Muscle of leg (tissue), 11 donors: ENCODE measurements around the gene PMFBP1. TPM values are rescaled to one million over a fixed set of nuclear protein-coding genes. Genes with fewer than 3 reads are reported as not detected.

Experiments used
- DNase-seq: peaks from one replicate; pipeline ENCODE4 v3.0.0; 2013
- H3K27ac ChIP-seq: one replicate; pipeline ENCODE4 v1.5.1; 2013; ENCODE audit warnings: mild to moderate bottlenecking, low read length, control low read depth
- H3K27me3 ChIP-seq: one replicate; pipeline ENCODE4 v1.6.1; 2013; ENCODE audit warnings: low read length; ENCODE audit not compliant: control insufficient read depth, insufficient read depth
- H3K36me3 ChIP-seq: one replicate; pipeline ENCODE4 v1.6.1; 2013; ENCODE audit warnings: low read length; ENCODE audit not compliant: control insufficient read depth, insufficient read depth
- H3K4me1 ChIP-seq: one replicate; pipeline ENCODE4 v1.6.1; 2013; ENCODE audit warnings: low read length; ENCODE audit not compliant: control insufficient read depth, insufficient read depth
- H3K4me3 ChIP-seq: one replicate; pipeline ENCODE4 v1.5.1; 2013; ENCODE audit warnings: low read length, control low read depth
- H3K9me3 ChIP-seq: replicated peaks from 2 replicates; pipeline ENCODE4 v1.6.1; 2013; ENCODE audit warnings: low read depth, low read length; ENCODE audit not compliant: control insufficient read depth
- WGBS: methylation state at CpG from one replicate; pipeline ENCODE4 v1.1.5; 2013; ENCODE audit warnings: missing lambda C conversion rate; ENCODE audit not compliant: insufficient coverage; 5-methylcytosine and 5-hydroxymethylcytosine counted together
- polyA plus RNA-seq, 8 donors: library from polyadenylated mRNA; unstranded; fragments of 120-200 nt; gene quantifications; one replicate each; pipeline versions ENCODE4 v1.2.1 to v1.2.3, GENCODE V29; 2013; ENCODE audit warnings: inconsistent platforms in 1 of 8, low replicate concordance in 1 of 8; ENCODE audit not compliant: insufficient read length in 8 of 8, insufficient read depth in 1 of 8
- total RNA-seq: library from RNA; stranded (reverse); fragments of 120-200 nt; gene quantifications from one replicate; pipeline ENCODE4 v1.2.4, GENCODE V29; 2013

PMFBP1 gene
- total and polyA plus RNA-seq, 9 donors: 0.40 to 3.7 (median 1.6) TPM

DNA sequence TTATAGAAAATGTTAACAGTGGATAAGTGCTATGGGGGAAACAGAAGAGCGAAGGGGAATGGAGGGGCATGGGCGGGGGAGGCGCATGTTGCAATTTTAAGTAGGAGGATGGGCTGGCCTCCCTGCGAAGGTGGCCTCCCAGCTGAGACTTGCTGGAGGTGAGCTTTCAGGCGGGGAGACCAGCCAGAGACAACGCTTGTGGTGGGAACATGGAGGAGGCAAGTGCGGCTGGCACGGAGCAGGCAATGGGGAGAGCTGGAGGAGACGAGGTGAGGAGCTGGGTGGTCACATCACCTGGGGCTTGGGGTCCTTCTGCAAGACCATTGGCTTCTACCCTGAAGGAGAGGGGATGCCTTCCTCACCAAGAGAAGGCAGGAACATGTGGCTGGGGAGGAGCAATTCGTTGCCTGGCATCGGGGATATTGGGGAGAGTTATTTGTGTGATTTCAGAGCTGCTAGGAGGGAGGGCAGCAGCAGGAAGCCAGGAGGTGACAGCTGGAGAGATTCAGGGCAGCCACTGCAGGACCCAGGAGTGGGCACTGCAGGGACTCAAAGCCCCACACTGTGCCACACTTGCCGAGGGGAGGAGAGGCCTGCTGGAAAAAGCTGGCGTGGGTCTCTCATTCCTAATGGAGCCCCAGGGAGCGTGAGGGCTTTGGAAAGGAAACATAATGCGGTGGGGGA, 34.4 kb downstream of the PMFBP1 start:
- Histone ChIP-seq H3K36me3 (no peaks in the 10 kb centered on the region), H3K4me1 (no peaks in the 10 kb centered on the region), H3K27me3 (no peaks in the 10 kb centered on the region), H3K27ac (no peak overlapping the region), H3K9me3 (no peaks in the 10 kb centered on the region), H3K4me3 (no peak overlapping the region)
- no peak for DNase-seq
- WGBS: 68% methylated on average over 15 of the region's 15 CpGs

DNA sequence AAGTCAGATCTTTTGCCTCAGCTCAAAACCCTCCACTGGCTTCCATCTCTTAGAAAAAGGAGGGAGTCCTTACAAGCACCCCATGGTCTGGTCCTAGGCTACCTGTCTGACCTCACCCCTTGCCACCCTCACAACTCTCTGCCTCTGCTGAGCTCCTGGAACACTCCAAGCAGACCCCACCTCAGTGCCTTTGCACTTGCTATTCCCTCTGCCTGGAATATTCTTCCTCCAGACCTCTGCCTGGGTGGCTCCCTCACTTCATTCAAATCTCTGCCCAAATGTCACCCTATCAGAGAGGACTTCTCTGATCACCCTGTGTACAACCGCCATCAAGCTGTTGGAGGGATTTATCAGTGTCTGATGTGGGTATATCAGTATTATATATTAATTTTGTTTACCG, 37.4 kb downstream of the PMFBP1 start:
- no peak for DNase-seq
- H3K36me3 ChIP-seq: no peaks in the 10 kb centered on the region
- H3K4me3 ChIP-seq: no peak overlapping the region
- no CpG with 5 or more reads among the region's 2 CpGs for WGBS
- H3K27me3 ChIP-seq: no peaks in the 10 kb centered on the region
- H3K27ac ChIP-seq: no peak overlapping the region
- H3K4me1 ChIP-seq: no peaks in the 10 kb centered on the region
- no peaks in the 10 kb centered on the region for H3K9me3 ChIP-seq

- H3K27ac ChIP-seq: no peak overlapping the region
- no peaks in the 10 kb centered on the region for H3K27me3 ChIP-seq
- WGBS: 75% methylated on average over 2 of the region's 3 CpGs
- no peaks in the 10 kb centered on the region for H3K4me1 ChIP-seq
- no peak overlapping the region for H3K4me3 ChIP-seq
- H3K36me3 ChIP-seq: no peaks in the 10 kb centered on the region
- no peaks in the 10 kb centered on the region for H3K9me3 ChIP-seq
- DNase-seq: no peak
Observed at GRCh38 chr16:72132726-72133125, 39.2 kb downstream of the PMFBP1 start.

DNA sequence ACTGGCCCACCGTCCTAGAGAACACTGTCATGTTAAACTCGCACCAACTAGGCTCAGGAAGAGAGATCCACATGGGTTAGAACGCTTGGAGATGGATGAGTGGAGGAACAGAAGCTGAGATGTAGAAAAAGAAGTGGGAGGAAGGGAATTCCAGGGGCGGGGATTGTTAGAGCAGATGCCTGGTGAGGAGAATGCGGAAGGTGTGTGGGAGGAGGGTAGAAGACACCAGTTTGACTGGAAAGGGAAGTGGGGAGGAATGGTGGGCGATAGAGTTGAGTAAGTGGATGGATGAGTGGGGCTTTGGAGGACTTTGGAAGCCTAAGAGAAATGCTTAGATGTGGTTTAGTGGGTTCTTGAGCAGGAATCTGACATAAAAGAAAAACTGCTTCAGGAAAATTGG, 40.9 kb downstream of the PMFBP1 start:
- DNase-seq: no peak
- H3K27ac ChIP-seq: no peak overlapping the region
- H3K9me3 ChIP-seq: no peaks in the 10 kb centered on the region
- no peaks in the 10 kb centered on the region for H3K27me3 ChIP-seq
- 76% methylated on average over 6 of the region's 6 CpGs for WGBS
- no peaks in the 10 kb centered on the region for H3K4me1 ChIP-seq
- no peaks in the 10 kb centered on the region for H3K36me3 ChIP-seq
- no peak overlapping the region for H3K4me3 ChIP-seq

- Histone ChIP-seq H3K4me1 (no peaks in the 10 kb centered on the region), H3K27ac (no peak overlapping the region), H3K36me3 (no peaks in the 10 kb centered on the region), H3K27me3 (no peaks in the 10 kb centered on the region), H3K4me3 (no peak overlapping the region), H3K9me3 (no peaks in the 10 kb centered on the region)
- 76% methylated on average over 7 of the region's 7 CpGs for WGBS
- DNase-seq: no peak
Observed at GRCh38 chr16:72129976-72130656, 41.8 kb downstream of the PMFBP1 start.

- H3K36me3 ChIP-seq: no peaks in the 10 kb centered on the region
- H3K27me3 ChIP-seq: no peaks in the 10 kb centered on the region
- H3K4me1 ChIP-seq: no peaks in the 10 kb centered on the region
- H3K27ac ChIP-seq: no peak overlapping the region
- H3K4me3 ChIP-seq: no peak overlapping the region
- 71% methylated on average over 8 of the region's 9 CpGs for WGBS
- no peaks in the 10 kb centered on the region for H3K9me3 ChIP-seq
- no peak for DNase-seq
Observed at GRCh38 chr16:72128701-72129100, 43.3 kb downstream of the PMFBP1 start.

GRCh38 chr16:72126429-72126765, 45.6 kb downstream of the PMFBP1 start:
- WGBS: 68% methylated on average over 2 of the region's 2 CpGs
- Histone ChIP-seq H3K4me3 (no peak overlapping the region), H3K4me1 (no peaks in the 10 kb centered on the region), H3K9me3 (no peaks in the 10 kb centered on the region), H3K27ac (no peak overlapping the region), H3K36me3 (no peaks in the 10 kb centered on the region), H3K27me3 (no peaks in the 10 kb centered on the region)
- DNase-seq: no peak

DNA sequence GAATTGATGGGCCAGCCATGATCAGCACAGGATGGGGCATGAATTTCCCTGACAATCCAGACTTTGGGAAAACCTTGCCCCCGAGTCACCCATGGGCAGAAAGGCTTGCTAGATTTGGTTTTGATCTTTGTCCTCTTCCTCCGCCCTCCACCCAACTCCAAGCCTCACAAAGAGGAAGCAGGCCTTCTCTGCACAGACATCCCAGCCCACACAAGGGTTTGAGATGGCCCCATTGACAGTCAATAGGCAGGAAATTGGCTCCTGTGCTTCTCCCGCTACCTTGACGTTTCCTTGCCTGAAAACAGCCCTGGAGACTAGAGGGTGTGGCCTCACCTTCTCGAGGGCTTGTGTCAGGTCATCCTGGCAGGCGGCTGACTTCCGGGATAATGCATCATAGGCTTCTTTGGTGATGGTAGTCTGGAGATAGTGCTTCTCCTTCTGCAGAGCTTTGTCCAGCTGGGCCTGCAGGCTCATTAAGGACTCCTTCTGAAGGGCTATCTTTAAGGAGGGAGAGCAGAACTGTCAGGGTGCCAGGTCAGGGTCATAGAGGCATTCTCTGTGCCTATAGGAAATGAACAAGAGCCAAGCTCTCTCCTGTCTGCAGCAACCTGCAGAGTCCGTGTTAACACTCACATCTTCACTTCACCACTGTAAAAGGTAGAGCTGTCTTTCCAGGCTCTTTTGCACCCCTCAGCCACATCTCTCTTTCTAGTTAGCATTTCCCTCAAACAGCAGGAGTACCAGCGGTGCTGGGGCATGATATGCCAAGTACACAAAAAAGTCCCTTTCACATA, 46.1 kb downstream of the PMFBP1 start:
- Histone ChIP-seq H3K27ac (no peak overlapping the region), H3K36me3 (no peaks in the 10 kb centered on the region), H3K9me3 (no peaks in the 10 kb centered on the region), H3K4me1 (no peaks in the 10 kb centered on the region), H3K27me3 (no peaks in the 10 kb centered on the region), H3K4me3 (no peak overlapping the region)
- DNase-seq: no peak
- 85% methylated on average over 7 of the region's 9 CpGs for WGBS

DNA sequence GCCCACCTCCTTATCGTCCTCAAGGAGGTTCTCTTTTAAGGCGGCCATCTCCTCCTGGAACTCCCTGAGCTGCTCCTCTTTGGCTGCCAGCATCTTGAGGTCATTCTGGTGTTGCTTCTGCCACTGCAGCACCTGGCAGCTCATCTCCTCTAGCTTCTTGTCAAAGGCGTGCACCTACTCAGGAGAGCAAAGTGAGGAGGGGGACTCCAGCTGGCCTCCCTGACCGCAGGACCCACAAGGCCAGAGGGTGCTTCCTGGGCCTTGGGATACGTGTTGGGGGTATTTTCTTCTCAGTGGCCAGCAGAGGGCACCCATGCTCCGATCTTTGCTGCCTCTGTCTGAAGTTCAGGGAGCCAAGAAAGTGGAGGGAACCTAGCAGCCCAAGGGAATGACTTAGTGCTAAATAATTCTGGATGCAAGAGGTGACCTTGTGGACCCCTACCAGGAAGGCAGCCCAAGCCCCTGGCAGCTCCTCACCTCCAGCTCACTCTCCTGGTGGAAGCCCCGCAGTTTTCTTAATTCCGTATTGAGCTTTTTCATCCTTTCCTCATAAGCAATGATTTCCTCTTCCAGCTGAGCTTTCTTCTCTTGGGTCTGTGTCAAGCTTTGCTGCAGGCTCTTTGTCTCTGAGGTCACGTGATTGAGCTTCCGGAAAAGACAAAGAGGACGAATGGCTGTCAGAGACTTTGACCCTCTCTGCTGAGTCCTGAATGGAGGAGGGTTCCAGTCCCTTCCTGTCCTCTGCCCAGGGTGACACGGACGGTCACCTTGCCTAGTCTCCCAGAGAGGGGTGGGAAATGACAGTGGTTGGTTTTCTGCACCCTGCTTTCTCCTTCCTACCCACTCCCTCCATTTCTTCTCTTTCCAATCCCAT, 47.0 kb downstream of the PMFBP1 start:
- H3K9me3 ChIP-seq: no peaks in the 10 kb centered on the region
- no peaks in the 10 kb centered on the region for H3K27me3 ChIP-seq
- no peak overlapping the region for H3K27ac ChIP-seq
- H3K4me3 ChIP-seq: no peak overlapping the region
- no peaks in the 10 kb centered on the region for H3K4me1 ChIP-seq
- 32% methylated on average over 5 of the region's 13 CpGs for WGBS
- DNase-seq: peak; percentile 80
- H3K36me3 ChIP-seq: no peaks in the 10 kb centered on the region

DNA sequence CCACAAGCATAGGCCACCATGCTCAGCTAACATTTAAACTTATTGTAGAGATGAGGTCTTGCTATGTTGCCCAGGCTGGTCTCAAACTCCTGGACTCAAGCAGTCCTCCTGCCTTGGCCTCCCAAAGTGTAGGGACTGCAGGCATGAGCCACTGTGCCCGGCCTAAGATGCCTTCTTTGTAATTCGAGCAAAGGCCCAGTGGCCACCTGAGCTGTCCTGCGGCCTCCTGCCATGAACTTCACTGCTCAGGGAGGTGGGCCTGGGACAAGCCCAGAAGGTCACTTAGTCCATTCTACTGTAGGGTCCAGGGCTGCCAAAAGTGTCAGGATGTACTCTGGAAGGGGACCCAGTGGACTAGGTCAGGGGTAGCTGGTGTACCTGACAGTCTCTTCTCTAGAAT, 47.8 kb downstream of the PMFBP1 start:
- WGBS: 88% methylated on average over 3 of the region's 3 CpGs
- Histone ChIP-seq H3K27ac (no peak overlapping the region), H3K9me3 (no peaks in the 10 kb centered on the region), H3K27me3 (no peaks in the 10 kb centered on the region), H3K4me1 (no peaks in the 10 kb centered on the region), H3K36me3 (no peaks in the 10 kb centered on the region), H3K4me3 (no peak overlapping the region)
- DNase-seq: no peak
